NCI-H1092 (cell line): Measurements from ENCODE around the gene CCDC87.
"Not testable (repeated sequence)": the region's sequence is repeated elsewhere in the genome, so short reads cannot be mapped to it uniquely, and the experiment has no call there.

ENCODE experiments used
- DNase-seq: peaks from one replicate; lab custom pipeline; 2025; lab: John Stamatoyannopoulos, UW

Gene CCDC87

GRCh38 chr11:66592457-66593302 is at the start of gene CCDC87, which contains the start of gene CCS:
TSS of gene CCDC87 (minus strand) at chr11:66593063. CDS start at chr11:66593015, 48 bp downstream.
TSS of gene CCS (plus strand) at chr11:66593185. CDS start at chr11:66593262, 77 bp downstream.
- DNase-seq = peak; percentile 96

- DNase-seq = no peak
Measured at GRCh38 chr11:66641834-66642233, 49.0 kb upstream of the CCDC87 start.

- not testable (repeated sequence) for DNase-seq
Measured at GRCh38 chr11:66639814-66640340, 47.0 kb upstream of the CCDC87 start.

GRCh38 chr11:66639066-66639813 is 46.4 kb upstream of the CCDC87 start:
- DNase-seq = no peak

- peak; percentile 100 for DNase-seq
Measured at GRCh38 chr11:66638177-66639065, 45.6 kb upstream of the CCDC87 start, which contains the start of gene RBM4. TSS of gene RBM4 (plus strand) at chr11:66638703. CDS start at chr11:66639712, 1,009 bp downstream.

- DNase-seq = no peak
Measured at GRCh38 chr11:66637557-66638176, 44.8 kb upstream of the CCDC87 start.

- DNase-seq = no peak
Measured at GRCh38 chr11:66636411-66636810, 43.5 kb upstream of the CCDC87 start.

GRCh38 chr11:66632952-66633351 is 40.1 kb upstream of the CCDC87 start:
- no peak for DNase-seq

- DNase-seq = no peak
Measured at GRCh38 chr11:66631883-66632282, 39.0 kb upstream of the CCDC87 start.

- DNase-seq = no peak
Measured at GRCh38 chr11:66629356-66629755, 36.5 kb upstream of the CCDC87 start.

- no peak for DNase-seq
Measured at GRCh38 chr11:66628061-66628603, 35.3 kb upstream of the CCDC87 start.

- DNase-seq = no peak
Measured at GRCh38 chr11:66626926-66627325, 34.1 kb upstream of the CCDC87 start.

- no peak for DNase-seq
Measured at GRCh38 chr11:66626382-66626781, 33.5 kb upstream of the CCDC87 start.

- no peak for DNase-seq
Measured at GRCh38 chr11:66625752-66626149, 32.9 kb upstream of the CCDC87 start.

- DNase-seq = no peak
Measured at GRCh38 chr11:66625041-66625751, 32.3 kb upstream of the CCDC87 start.

GRCh38 chr11:66624450-66624849 is 31.6 kb upstream of the CCDC87 start:
- no peak for DNase-seq

- no peak for DNase-seq
Measured at GRCh38 chr11:66619080-66619554, 26.3 kb upstream of the CCDC87 start.

- peak; percentile 62 for DNase-seq
Measured at GRCh38 chr11:66617155-66617834, 24.4 kb upstream of the CCDC87 start.

- peak; percentile 100 for DNase-seq
Measured at GRCh38 chr11:66616379-66617154, 23.7 kb upstream of the CCDC87 start, which contains the start of gene RBM14. TSS of gene RBM14 (plus strand) at chr11:66616630. CDS start at chr11:66616721, 91 bp downstream.
